Skin epidermis (tissue), 12 donors: ENCODE data around the gene ESR2.
"Not testable (repeated sequence)": the region's sequence is repeated elsewhere in the genome, so short reads cannot be mapped to it uniquely, and the experiment has no call there.

Experiments
- H3K27ac ChIP-seq, 21 experiments: fragments of 200-600 bp; sonication (generic) in 11 of 21; one replicate each; pipeline ENCODE4 v1.5.0; 2020; ENCODE audit warnings: mild to moderate bottlenecking in 3 of 21, inconsistent platforms in 2 of 21, moderate library complexity in 2 of 21
- H3K4me3 ChIP-seq, 7 experiments: fragments of 200-600 bp; sonication (generic) in 2 of 7; one replicate each; pipeline ENCODE4 v1.5.0; 2020; ENCODE audit warnings: inconsistent platforms in 2 of 7, mild to moderate bottlenecking in 2 of 7, moderate library complexity in 1 of 7

ESR2 gene

GRCh38 chr14:64176330-64176729 is 117.8 kb downstream of the ESR2 start:
- no peak overlapping the region for H3K27ac ChIP-seq
- no peak overlapping the region for H3K4me3 ChIP-seq

- no peak overlapping the region for H3K4me3 ChIP-seq
- H3K27ac ChIP-seq: no peak overlapping the region
Measured at GRCh38 chr14:64174922-64175782, 119.0 kb downstream of the ESR2 start.

GRCh38 chr14:64170181-64170580 is 124.0 kb downstream of the ESR2 start:
- H3K27ac ChIP-seq: no peak overlapping the region
- no peak overlapping the region for H3K4me3 ChIP-seq

GRCh38 chr14:64159588-64159987 is 134.6 kb downstream of the ESR2 start:
- H3K4me3 ChIP-seq: no peak overlapping the region
- no peak overlapping the region for H3K27ac ChIP-seq

- Histone ChIP-seq H3K27ac (no peak overlapping the region), H3K4me3 (no peak overlapping the region)
Measured at GRCh38 chr14:64158608-64159007, 135.6 kb downstream of the ESR2 start.

- Histone ChIP-seq H3K4me3 (no peak overlapping the region), H3K27ac (no peak overlapping the region)
Measured at GRCh38 chr14:64149921-64150320, 144.2 kb downstream of the ESR2 start.

- Histone ChIP-seq H3K27ac (no peak overlapping the region), H3K4me3 (no peak overlapping the region)
Measured at GRCh38 chr14:64147126-64147790, 146.9 kb downstream of the ESR2 start.

GRCh38 chr14:64137657-64138290 is 156.4 kb downstream of the ESR2 start:
- no peak overlapping the region for H3K27ac ChIP-seq
- no peak overlapping the region for H3K4me3 ChIP-seq

- no peak overlapping the region for H3K4me3 ChIP-seq
- H3K27ac ChIP-seq: no peak overlapping the region
Measured at GRCh38 chr14:64126548-64126947, 167.6 kb downstream of the ESR2 start.

GRCh38 chr14:64125270-64125669 is 168.9 kb downstream of the ESR2 start:
- no peak overlapping the region for H3K4me3 ChIP-seq
- H3K27ac ChIP-seq: no peak overlapping the region

GRCh38 chr14:64123241-64123822 is 170.8 kb downstream of the ESR2 start:
- Histone ChIP-seq H3K27ac (no peak overlapping the region), H3K4me3 (no peak overlapping the region)

- H3K4me3 ChIP-seq: no peak overlapping the region
- no peak overlapping the region for H3K27ac ChIP-seq
Measured at GRCh38 chr14:64119980-64120379, 174.2 kb downstream of the ESR2 start.

- no peak overlapping the region for H3K27ac ChIP-seq
- H3K4me3 ChIP-seq: no peak overlapping the region
Measured at GRCh38 chr14:64119500-64119899, 174.7 kb downstream of the ESR2 start.

- no peak overlapping the region for H3K4me3 ChIP-seq
- peak overlapping the region in 4 of 21 experiments; percentile 11 to 55 (median 26) for H3K27ac ChIP-seq
Measured at GRCh38 chr14:64118892-64119291, 175.3 kb downstream of the ESR2 start.

GRCh38 chr14:64118403-64118742 is 175.8 kb downstream of the ESR2 start:
- peak overlapping the region in 6 of 21 experiments; percentile 3 to 55 (median 14) for H3K27ac ChIP-seq
- not testable (repeated sequence) for H3K4me3 ChIP-seq

GRCh38 chr14:64117671-64118402 is 176.3 kb downstream of the ESR2 start:
- no peak overlapping the region for H3K4me3 ChIP-seq
- peak overlapping the region in 5 of 21 experiments; percentile 3 to 55 (median 16) for H3K27ac ChIP-seq

- Histone ChIP-seq H3K4me3 (no peak overlapping the region), H3K27ac (no peak overlapping the region)
Measured at GRCh38 chr14:64115401-64115800, 178.8 kb downstream of the ESR2 start.

- Histone ChIP-seq H3K27ac (peak overlapping the region in 1 of 21 experiments; percentile 16), H3K4me3 (no peak overlapping the region)
Measured at GRCh38 chr14:64114796-64115195, 179.4 kb downstream of the ESR2 start.

GRCh38 chr14:64114166-64114565 is 180.0 kb downstream of the ESR2 start:
- no peak overlapping the region for H3K4me3 ChIP-seq
- peak overlapping the region in 1 of 21 experiments; percentile 16 for H3K27ac ChIP-seq
